ENCODE measurements around the gene RTN3. TPM values are rescaled to one million over a fixed set of nuclear protein-coding genes. Genes with fewer than 3 reads are reported as not detected.

RTN3 gene
- total RNA-seq, 1 experiment from 2014 or later = 173 TPM

- Histone ChIP-seq H3K56ac (ENCODE audit: insufficient read length, low read depth, low read length) (no peak overlapping the region), H4K20me1 (ENCODE audit: control insufficient read depth, insufficient read depth, insufficient read length) (no peaks in the 10 kb centered on the region), H4K91ac (ENCODE audit: insufficient read length, low read depth, low read length) (no peak overlapping the region), H3K79me1 (ENCODE audit: insufficient read depth, low read depth, low read length, poor library complexity, severe bottlenecking) (no peaks in the 10 kb centered on the region), H3K9ac (ENCODE audit: extremely low read depth, insufficient read length, low read length) (no peak overlapping the region), H3K18ac (ENCODE audit: insufficient read length, low read depth, low read length) (no peak overlapping the region), H2AK5ac (ENCODE audit: insufficient read length, low read length) (no peak overlapping the region), H2BK12ac (ENCODE audit: insufficient read length, low read depth, low read length) (no peak overlapping the region), H3K79me2 (ENCODE audit: insufficient read depth, low read length) (peaks cover 1% of the 10 kb centered on the region; the same call in 1 of the 2 replicates), H2BK20ac (ENCODE audit: low read depth, low read length, poor library complexity, severe bottlenecking) (no peak overlapping the region), H3T11ph (ENCODE audit: low read length) (no peak overlapping the region), H2AFZ (ENCODE audit: low read length) (no peak overlapping the region), H4K8ac (replicated peaks; ENCODE audit: insufficient read length, low read depth, low read length) (no peak overlapping the region), H2BK15ac (ENCODE audit: low read depth, low read length) (no peak overlapping the region), H3K27me3 (ENCODE audit: insufficient read depth, low read length) (no peaks in the 10 kb centered on the region), H3K14ac (ENCODE audit: insufficient read depth, low read length) (no peak overlapping the region), H2BK5ac (ENCODE audit: insufficient read length, low read length) (no peak overlapping the region), H4K5ac (ENCODE audit: insufficient read length, low read depth, low read length) (no peak overlapping the region), H3K4ac (ENCODE audit: low read depth, low read length) (no peak overlapping the region), H3K27ac (ENCODE audit: insufficient read length, low read depth, low read length) (no peak overlapping the region), H3K4me2 (ENCODE audit: insufficient read depth, insufficient read length, low read length) (no peak overlapping the region), H2BK120ac (ENCODE audit: low read depth, low read length, poor library complexity, severe bottlenecking) (no peak overlapping the region), H3K23me2 (ENCODE audit: insufficient read length, low read depth, low read length, poor library complexity, severe bottlenecking) (no peaks in the 10 kb centered on the region), H3K9me3 (ENCODE audit: control insufficient read depth, low read depth, low read length) (no peaks in the 10 kb centered on the region), H3K4me1 (ENCODE audit: insufficient read depth, low read length) (no peaks in the 10 kb centered on the region), H3K23ac (ENCODE audit: insufficient read length, low read depth, low read length) (no peak overlapping the region)
- no peak overlapping the region for H3K4me3 Mint-ChIP-seq
- H3K27ac Mint-ChIP-seq = no peak overlapping the region
- peaks cover 2 to 5% of the 10 kb centered on the region in 2 experiments; a peak in 3 of 4 replicates for H3K4me1 Mint-ChIP-seq
- H3K27me3 Mint-ChIP-seq (ENCODE audit: low read depth) = no peaks in the 10 kb centered on the region
- TF ChIP-seq CTCF (conservative IDR thresholded peaks at IDR 0.05) = no peak
- DNase-seq = no peak
- no peaks in the 10 kb centered on the region; a peak in 1 of 5 replicates for H3K9me3 Mint-ChIP-seq
- WGBS (ENCODE audit: extremely low coverage, insufficient read length, low lambda C conversion rate) = 100% methylated on average over 2 of the region's 3 CpGs
- peaks cover 0 to 4% (median 0%) of the 10 kb centered on the region in 3 experiments; a peak in 3 of 7 replicates for H3K36me3 Mint-ChIP-seq (ENCODE audit: insufficient read depth in 1 of 3, low read depth in 3 of 3)
Measured at GRCh38 chr11:63729326-63729725, 48.0 kb downstream of the RTN3 start.
